Neuronal stem cell (in vitro differentiated cells): ENCODE data around the gene TBPL2.

Experiments used
- DNase-seq: peaks from one replicate; pipeline ENCODE4 v3.0.0-alpha.2; 2013; ENCODE audit warnings: low spot score
- H2AFZ ChIP-seq: one replicate; pipeline ENCODE4 v1.6.1; 2013; ENCODE audit warnings: mild to moderate bottlenecking, low read length, inconsistent platforms
- H2AK5ac ChIP-seq: 2 replicates; pipeline ENCODE4 v1.6.1; 2013; ENCODE audit warnings: low read depth, mild to moderate bottlenecking, inconsistent platforms, low read length, moderate library complexity, mixed read lengths
- H2BK120ac ChIP-seq: 2 replicates; pipeline ENCODE4 v1.6.1; 2013; ENCODE audit warnings: low read depth, mild to moderate bottlenecking, inconsistent platforms, low read length, moderate library complexity, mixed read lengths
- H2BK12ac ChIP-seq: one replicate; pipeline ENCODE4 v1.6.1; 2013; ENCODE audit warnings: low read length, inconsistent platforms
- H2BK15ac ChIP-seq: 2 replicates; pipeline ENCODE4 v1.6.1; 2013; ENCODE audit warnings: mild to moderate bottlenecking, low read length, inconsistent platforms, mixed read lengths
- H2BK5ac ChIP-seq: one replicate; pipeline ENCODE4 v1.6.1; 2013; ENCODE audit warnings: inconsistent platforms, mild to moderate bottlenecking, low read length, moderate library complexity
- H3K14ac ChIP-seq: one replicate; pipeline ENCODE4 v1.6.1; 2013; ENCODE audit warnings: low read length, inconsistent platforms
- H3K18ac ChIP-seq: 2 replicates; pipeline ENCODE4 v1.6.1; 2013; ENCODE audit warnings: low read length, inconsistent platforms
- H3K23ac ChIP-seq: 2 replicates; pipeline ENCODE4 v1.6.1; 2013; ENCODE audit warnings: low read depth, mild to moderate bottlenecking, mixed read lengths, low read length, inconsistent platforms; ENCODE audit not compliant: poor library complexity
- H3K27ac ChIP-seq: replicated peaks from 3 replicates; pipeline ENCODE4 v1.5.1; 2013; ENCODE audit warnings: low read length, inconsistent platforms
- H3K27me3 ChIP-seq, 3 experiments: 2 replicates each; pipeline ENCODE4 v1.6.1; 2013; ENCODE audit warnings: low read length in 3 of 3, mild to moderate bottlenecking in 2 of 3, inconsistent platforms in 1 of 3, low read depth in 1 of 3, mixed read lengths in 1 of 3, moderate library complexity in 1 of 3; ENCODE audit not compliant: control insufficient read depth in 3 of 3, insufficient read depth in 3 of 3
- H3K36me3 ChIP-seq, 2 donors: replicated peaks in 1 of 2; 2 replicates each; pipeline ENCODE4 v1.6.1; 2013; ENCODE audit warnings: low read length in 2 of 2; ENCODE audit not compliant: control insufficient read depth in 2 of 2, insufficient read depth in 2 of 2
- H3K4ac ChIP-seq: 2 replicates; pipeline ENCODE4 v1.6.1; 2013; ENCODE audit warnings: inconsistent platforms, mild to moderate bottlenecking, low read length, moderate library complexity
- H3K4me1 ChIP-seq, 2 donors: 1 replicate in 1 of 2; 2 replicates in 1 of 2; pipeline ENCODE4 v1.6.1; 2013; ENCODE audit warnings: low read length in 2 of 2, low read depth in 1 of 2; ENCODE audit not compliant: control insufficient read depth in 2 of 2, insufficient read depth in 1 of 2
- H3K4me2 ChIP-seq: one replicate; pipeline ENCODE4 v1.6.1; 2013; ENCODE audit warnings: mild to moderate bottlenecking, low read length, inconsistent platforms; ENCODE audit not compliant: insufficient read depth, poor library complexity, severe bottlenecking
- H3K4me3 ChIP-seq, 2 donors: 2 replicates each; pipeline ENCODE4 v1.5.1; 2013; ENCODE audit warnings: low read length in 2 of 2, mild to moderate bottlenecking in 2 of 2, inconsistent platforms in 1 of 2, moderate library complexity in 1 of 2
- H3K79me1 ChIP-seq: one replicate; pipeline ENCODE4 v1.6.1; 2013; ENCODE audit warnings: low read depth, mild to moderate bottlenecking, inconsistent platforms, low read length, moderate library complexity
- H3K9ac ChIP-seq: one replicate; pipeline ENCODE4 v1.6.1; 2013; ENCODE audit warnings: mild to moderate bottlenecking, low read depth, low read length, inconsistent platforms; ENCODE audit not compliant: poor library complexity
- H3K9me3 ChIP-seq, 2 donors: replicated peaks in 1 of 2; 2 replicates each; pipeline versions ENCODE3 to v1.6.1; 2013; ENCODE audit warnings: low read length in 2 of 2, mild to moderate bottlenecking in 2 of 2, inconsistent platforms in 1 of 2, low read depth in 1 of 2, mixed read lengths in 1 of 2, moderate library complexity in 1 of 2; ENCODE audit not compliant: control insufficient read depth in 2 of 2, insufficient read depth in 1 of 2
- H4K8ac ChIP-seq: one replicate; pipeline ENCODE4 v1.6.1; 2013; ENCODE audit warnings: low read depth, mild to moderate bottlenecking, inconsistent platforms, low read length, moderate library complexity
- H4K91ac ChIP-seq: one replicate; pipeline ENCODE4 v1.6.1; 2013; ENCODE audit warnings: low read length, low read depth, mild to moderate bottlenecking, inconsistent platforms; ENCODE audit not compliant: poor library complexity
- WGBS, 2 donors: extraction: QIAGEN DNeasy Blood & Tissue Kit; methylation state at CpG; one replicate each; pipeline ENCODE4 v1.1.7; 2013; ENCODE audit warnings: missing lambda C conversion rate in 2 of 2, mixed read lengths in 1 of 2; ENCODE audit not compliant: insufficient read length in 2 of 2, insufficient replicate concordance in 1 of 2; ENCODE audit errors: extremely low coverage in 2 of 2; 5-methylcytosine and 5-hydroxymethylcytosine counted together

The TBPL2 gene

DNA sequence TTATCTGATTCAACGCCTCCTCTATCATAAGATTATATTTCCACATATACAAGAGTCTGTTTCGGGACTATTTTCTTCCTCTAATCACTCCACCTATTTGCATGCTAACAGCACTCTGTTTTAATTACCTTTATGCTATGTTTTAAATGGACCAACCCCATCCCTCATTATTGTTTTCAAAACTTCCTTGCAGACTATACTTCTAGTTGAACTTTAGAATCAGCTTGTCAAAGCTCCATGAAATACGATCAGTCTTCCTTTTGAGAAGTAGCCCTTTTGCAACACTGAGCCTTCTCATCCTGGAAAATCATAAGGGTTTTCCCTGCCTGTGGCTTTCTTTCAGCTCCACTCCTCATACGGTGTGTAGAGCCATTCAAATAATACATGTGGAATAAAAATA, 65.6 kb downstream of the TBPL2 start:
- H3K23ac ChIP-seq: no peak overlapping the region
- H2AFZ ChIP-seq: no peak overlapping the region
- no peaks in the 10 kb centered on the region for H3K4me1 ChIP-seq
- DNase-seq: no peak
- no peak overlapping the region for H3K4me2 ChIP-seq
- peaks cover 10 to 69% of the 10 kb centered on the region in 2 donors for H3K36me3 ChIP-seq
- H3K27me3 ChIP-seq: no peaks in the 10 kb centered on the region
- no peak overlapping the region for H3K14ac ChIP-seq
- no peak overlapping the region for H3K4ac ChIP-seq
- H3K79me1 ChIP-seq: no peaks in the 10 kb centered on the region
- no CpG with 5 or more reads among the region's 4 CpGs for WGBS, 2 donors
- no peak overlapping the region for H3K27ac ChIP-seq
- H3K9ac ChIP-seq: no peak overlapping the region
- H4K8ac ChIP-seq: no peak overlapping the region
- no peak overlapping the region for H2BK12ac ChIP-seq
- H2BK15ac ChIP-seq: no peak overlapping the region
- H2BK120ac ChIP-seq: no peak overlapping the region
- H3K4me3 ChIP-seq: no peak overlapping the region
- no peak overlapping the region for H2AK5ac ChIP-seq
- no peak overlapping the region for H3K18ac ChIP-seq
- H4K91ac ChIP-seq: no peak overlapping the region
- H2BK5ac ChIP-seq: no peak overlapping the region
- H3K9me3 ChIP-seq: no peaks in the 10 kb centered on the region

DNA sequence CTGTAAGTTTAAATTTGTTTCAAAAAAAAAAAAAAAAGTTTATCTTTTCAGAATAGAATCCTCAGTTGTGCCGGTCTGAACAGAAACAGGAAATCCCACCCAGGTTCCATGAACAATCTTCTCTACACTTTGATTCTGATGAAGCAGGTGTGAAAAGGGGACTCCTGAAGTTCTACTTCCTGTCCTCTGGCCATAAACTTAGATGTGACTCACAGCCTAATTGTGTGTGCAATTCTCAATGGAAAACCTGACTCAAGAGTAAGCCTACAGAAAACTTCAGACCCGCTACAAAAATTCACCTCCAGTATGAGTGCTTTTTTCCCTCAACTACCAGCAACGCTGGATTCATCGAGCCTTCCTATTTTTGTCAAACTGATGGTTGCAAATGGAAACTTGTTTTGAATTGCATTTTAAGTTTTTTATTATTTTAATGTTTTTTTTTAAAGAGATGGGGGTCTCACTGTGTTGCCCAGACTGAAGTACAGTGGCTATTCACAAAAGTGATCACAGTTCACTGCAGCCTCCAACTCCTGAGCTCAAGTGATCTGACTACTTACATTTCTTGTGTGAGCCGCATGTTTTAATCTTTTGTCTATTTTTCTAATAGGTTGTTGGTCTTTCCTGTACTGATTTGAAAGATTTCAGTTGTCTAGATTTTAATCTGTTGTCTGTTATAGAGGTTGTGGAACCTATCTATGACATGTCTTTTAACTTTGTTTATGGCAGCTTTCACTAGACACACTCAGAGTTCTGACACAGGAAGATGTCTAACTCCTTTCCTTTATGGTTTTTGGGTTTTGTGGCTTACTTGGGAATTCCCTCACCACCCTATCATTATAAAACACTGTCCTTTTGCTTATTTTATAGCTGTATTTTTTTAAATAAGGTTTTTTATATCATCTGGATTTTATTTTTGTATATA, 66.4 kb downstream of the TBPL2 start:
- peaks cover 14 to 69% of the 10 kb centered on the region in 2 donors for H3K36me3 ChIP-seq
- no peak for DNase-seq
- no peak overlapping the region for H3K14ac ChIP-seq
- H3K79me1 ChIP-seq: no peaks in the 10 kb centered on the region
- no peak overlapping the region for H2BK12ac ChIP-seq
- no CpG with 5 or more reads among the region's 5 CpGs for WGBS, 2 donors
- no peak overlapping the region for H4K8ac ChIP-seq
- no peak overlapping the region for H3K23ac ChIP-seq
- H3K4me3 ChIP-seq: no peak overlapping the region
- H3K4me2 ChIP-seq: no peak overlapping the region
- no peak overlapping the region for H3K4ac ChIP-seq
- no peak overlapping the region for H3K18ac ChIP-seq
- H2BK15ac ChIP-seq: no peak overlapping the region
- H3K27ac ChIP-seq: no peak overlapping the region
- no peak overlapping the region for H2AK5ac ChIP-seq
- H3K9me3 ChIP-seq: no peaks in the 10 kb centered on the region
- no peaks in the 10 kb centered on the region for H3K27me3 ChIP-seq
- H2BK5ac ChIP-seq: no peak overlapping the region
- H3K4me1 ChIP-seq: no peaks in the 10 kb centered on the region
- H3K9ac ChIP-seq: no peak overlapping the region
- no peak overlapping the region for H4K91ac ChIP-seq
- no peak overlapping the region for H2BK120ac ChIP-seq
- no peak overlapping the region for H2AFZ ChIP-seq

DNA sequence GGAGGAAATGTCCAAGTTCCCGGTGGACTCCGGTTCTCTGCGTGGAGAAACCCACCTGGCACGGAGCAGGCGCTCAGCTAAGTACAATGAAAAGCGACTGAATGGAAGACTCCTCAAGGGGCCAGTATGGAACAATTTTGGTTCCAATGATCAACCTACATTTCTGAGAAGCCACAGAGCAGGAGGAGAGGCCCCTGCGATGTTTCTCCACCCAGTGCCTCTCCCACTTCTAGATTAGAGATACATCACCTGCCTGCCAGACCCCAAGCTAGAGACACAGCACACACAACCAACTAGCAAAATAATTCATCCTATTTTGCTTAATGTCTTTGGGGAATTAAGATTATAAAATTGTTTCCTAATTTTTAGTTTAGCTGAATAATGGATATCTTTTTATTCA, 67.6 kb downstream of the TBPL2 start:
- no peak overlapping the region for H4K8ac ChIP-seq
- DNase-seq: no peak
- H3K27ac ChIP-seq: no peak overlapping the region
- H3K36me3 ChIP-seq: peaks cover 9 to 67% of the 10 kb centered on the region in 2 donors
- H3K4me1 ChIP-seq: no peaks in the 10 kb centered on the region
- no peak overlapping the region for H3K4me2 ChIP-seq
- H3K9me3 ChIP-seq: no peaks in the 10 kb centered on the region
- no peak overlapping the region for H4K91ac ChIP-seq
- H2AK5ac ChIP-seq: no peak overlapping the region
- no peak overlapping the region for H2BK120ac ChIP-seq
- no peak overlapping the region for H2BK12ac ChIP-seq
- no peak overlapping the region for H2BK5ac ChIP-seq
- no peak overlapping the region for H2AFZ ChIP-seq
- no peak overlapping the region for H3K18ac ChIP-seq
- H3K4ac ChIP-seq: no peak overlapping the region
- no CpG with 5 or more reads among the region's 7 CpGs for WGBS, 2 donors
- no peak overlapping the region for H2BK15ac ChIP-seq
- H3K79me1 ChIP-seq: no peaks in the 10 kb centered on the region
- H3K9ac ChIP-seq: no peak overlapping the region
- H3K4me3 ChIP-seq: no peak overlapping the region
- H3K14ac ChIP-seq: no peak overlapping the region
- H3K27me3 ChIP-seq: no peaks in the 10 kb centered on the region
- no peak overlapping the region for H3K23ac ChIP-seq

DNA sequence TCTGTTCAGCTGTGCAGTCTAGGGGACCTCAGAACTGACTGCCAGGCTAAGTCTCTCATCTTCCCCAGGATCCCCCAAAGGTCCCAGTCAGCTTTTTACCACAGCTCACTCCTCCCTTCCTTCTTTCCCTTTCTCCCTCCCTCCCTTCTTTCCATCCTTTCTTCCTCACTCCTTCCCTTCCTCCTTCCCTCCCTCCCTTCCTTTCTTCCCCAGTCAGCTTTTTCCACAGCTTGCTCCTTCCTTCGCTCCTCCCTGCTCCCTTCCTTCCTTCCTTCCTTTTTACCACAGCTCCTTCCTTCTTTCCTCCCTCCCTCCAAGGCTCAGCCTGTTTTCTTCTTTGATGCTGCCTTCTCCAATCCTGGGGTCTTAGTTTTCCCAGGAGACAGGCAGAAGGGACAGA, 68.0 kb downstream of the TBPL2 start:
- Histone ChIP-seq H2BK5ac (no peak overlapping the region), H3K4me3 (no peak overlapping the region), H3K4ac (no peak overlapping the region), H3K36me3 (peaks cover 9 to 67% of the 10 kb centered on the region in 2 donors), H3K79me1 (no peaks in the 10 kb centered on the region), H3K18ac (no peak overlapping the region), H2BK120ac (no peak overlapping the region), H3K14ac (no peak overlapping the region), H3K4me1 (no peaks in the 10 kb centered on the region), H3K27me3 (no peaks in the 10 kb centered on the region), H2BK12ac (no peak overlapping the region), H3K27ac (no peak overlapping the region), H4K91ac (no peak overlapping the region), H3K9ac (no peak overlapping the region), H3K9me3 (no peaks in the 10 kb centered on the region), H3K4me2 (no peak overlapping the region), H2AK5ac (no peak overlapping the region), H2AFZ (no peak overlapping the region), H3K23ac (no peak overlapping the region), H2BK15ac (no peak overlapping the region), H4K8ac (no peak overlapping the region)
- no CpG with 5 or more reads among the region's 1 CpG for WGBS, 2 donors
- DNase-seq: no peak
